Measurements from ENCODE around the gene MTREX. TPM values are rescaled to one million over a fixed set of nuclear protein-coding genes. Genes with fewer than 3 reads are reported as not detected.

Gene MTREX
- polyA plus RNA-seq, 2 donors, result 19.1 to 21.2 TPM

GRCh38 chr5:55386356-55386755 is 78.6 kb downstream of the MTREX start:
- no peaks in the 10 kb centered on the region for H3K4me1 ChIP-seq (ENCODE audit: control insufficient read depth in 2 of 2, insufficient read depth in 2 of 2, low read length in 1 of 2)
- peaks cover 0 to 4% of the 10 kb centered on the region in 2 donors for H3K36me3 ChIP-seq (ENCODE audit: control insufficient read depth in 2 of 2, insufficient read depth in 2 of 2, low read length in 1 of 2)
- no peak overlapping the region for H3K4me3 ChIP-seq (ENCODE audit: low read depth in 1 of 2, low read length in 2 of 2)
- 71 to 83% methylated on average over 1 of the region's 1 CpG for WGBS, 2 donors
- H3K27ac ChIP-seq (ENCODE audit: low read depth in 2 of 2, low read length in 1 of 2), result no peak overlapping the region
- peaks cover 0 to 3% of the 10 kb centered on the region in 2 donors for H3K9me3 ChIP-seq (ENCODE audit: control insufficient read depth in 2 of 2, insufficient read depth in 1 of 2, low read depth in 1 of 2, low read length in 1 of 2)
- H3K27me3 ChIP-seq (ENCODE audit: control insufficient read depth in 1 of 2, insufficient read depth in 2 of 2, low read length in 2 of 2), result no peaks in the 10 kb centered on the region

DNA sequence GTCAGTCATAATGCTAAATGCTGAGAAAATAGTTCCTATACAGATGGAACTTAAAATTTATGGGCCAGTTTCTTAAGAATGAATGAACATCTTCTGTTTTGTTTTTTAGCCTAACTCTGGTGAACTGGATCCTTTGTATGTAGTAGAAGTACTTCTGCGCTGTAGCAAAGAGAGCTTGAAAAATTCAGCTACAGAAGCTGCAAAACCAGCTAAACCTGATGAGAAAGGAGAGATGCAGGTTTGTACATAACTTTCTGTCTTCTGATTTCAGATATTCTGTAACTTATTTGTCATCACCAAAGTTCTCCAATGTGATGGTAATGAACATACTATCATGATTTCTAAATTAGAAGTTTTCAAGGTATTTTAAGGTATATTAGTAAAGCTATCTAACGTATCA is 80.1 kb downstream of the MTREX start:
- WGBS, 2 donors, result 71 to 77% methylated on average over 2 of the region's 2 CpGs
- peaks cover 0 to 2% of the 10 kb centered on the region in 2 donors for H3K9me3 ChIP-seq (ENCODE audit: control insufficient read depth in 2 of 2, insufficient read depth in 1 of 2, low read depth in 1 of 2, low read length in 1 of 2)
- H3K36me3 ChIP-seq (ENCODE audit: control insufficient read depth in 2 of 2, insufficient read depth in 2 of 2, low read length in 1 of 2), result peaks cover 0 to 7% of the 10 kb centered on the region in 2 donors
- H3K4me1 ChIP-seq (ENCODE audit: control insufficient read depth in 2 of 2, insufficient read depth in 2 of 2, low read length in 1 of 2), result no peaks in the 10 kb centered on the region
- H3K4me3 ChIP-seq (ENCODE audit: low read depth in 1 of 2, low read length in 2 of 2), result no peak overlapping the region
- H3K27me3 ChIP-seq (ENCODE audit: control insufficient read depth in 1 of 2, insufficient read depth in 2 of 2, low read length in 2 of 2), result no peaks in the 10 kb centered on the region
- H3K27ac ChIP-seq (ENCODE audit: low read depth in 2 of 2, low read length in 1 of 2), result no peak overlapping the region

- no peak overlapping the region for H3K4me3 ChIP-seq (ENCODE audit: low read depth in 1 of 2, low read length in 2 of 2)
- WGBS, 2 donors, result 82 to 98% methylated on average over 2 of the region's 2 CpGs
- H3K27me3 ChIP-seq (ENCODE audit: control insufficient read depth in 1 of 2, insufficient read depth in 2 of 2, low read length in 2 of 2), result no peaks in the 10 kb centered on the region
- H3K4me1 ChIP-seq (ENCODE audit: control insufficient read depth in 2 of 2, insufficient read depth in 2 of 2, low read length in 1 of 2), result no peaks in the 10 kb centered on the region
- peaks cover 0 to 2% of the 10 kb centered on the region in 2 donors for H3K9me3 ChIP-seq (ENCODE audit: control insufficient read depth in 2 of 2, insufficient read depth in 1 of 2, low read depth in 1 of 2, low read length in 1 of 2)
- no peak overlapping the region for H3K27ac ChIP-seq (ENCODE audit: low read depth in 2 of 2, low read length in 1 of 2)
- H3K36me3 ChIP-seq (ENCODE audit: control insufficient read depth in 2 of 2, insufficient read depth in 2 of 2, low read length in 1 of 2), result peaks cover 0 to 5% of the 10 kb centered on the region in 2 donors
Measured at GRCh38 chr5:55391707-55392106, 83.9 kb downstream of the MTREX start.

DNA sequence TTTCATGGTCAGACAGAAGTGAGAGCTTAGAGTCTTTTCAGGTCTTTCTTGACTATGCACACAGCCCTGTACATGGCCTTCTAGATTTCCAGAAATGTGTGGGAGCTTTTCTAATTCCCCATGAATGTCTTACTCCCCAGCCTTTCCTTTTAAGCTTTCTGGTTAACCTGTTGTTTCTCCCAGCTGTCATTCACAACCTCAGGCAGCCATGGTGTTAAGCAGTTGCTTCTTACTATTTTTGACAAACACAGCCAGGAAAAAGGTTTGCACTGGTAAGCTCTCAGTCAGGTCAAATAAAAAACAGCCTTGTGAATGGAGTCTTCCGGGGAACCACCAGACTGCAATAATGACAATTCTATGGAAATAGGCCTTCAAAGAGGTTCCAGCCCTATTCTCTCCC is 84.9 kb downstream of the MTREX start:
- H3K4me3 ChIP-seq (ENCODE audit: low read depth in 1 of 2, low read length in 2 of 2), result no peak overlapping the region
- no peaks in the 10 kb centered on the region for H3K4me1 ChIP-seq (ENCODE audit: control insufficient read depth in 2 of 2, insufficient read depth in 2 of 2, low read length in 1 of 2)
- H3K9me3 ChIP-seq (ENCODE audit: control insufficient read depth in 2 of 2, insufficient read depth in 1 of 2, low read depth in 1 of 2, low read length in 1 of 2), result peaks cover 0 to 2% of the 10 kb centered on the region in 2 donors
- 100% methylated on average over 1 of the region's 1 CpG for WGBS, 2 donors
- no peak overlapping the region for H3K27ac ChIP-seq (ENCODE audit: low read depth in 2 of 2, low read length in 1 of 2)
- H3K36me3 ChIP-seq (ENCODE audit: control insufficient read depth in 2 of 2, insufficient read depth in 2 of 2, low read length in 1 of 2), result peaks cover 0 to 5% of the 10 kb centered on the region in 2 donors
- H3K27me3 ChIP-seq (ENCODE audit: control insufficient read depth in 1 of 2, insufficient read depth in 2 of 2, low read length in 2 of 2), result no peaks in the 10 kb centered on the region

- H3K4me3 ChIP-seq (ENCODE audit: low read depth in 1 of 2, low read length in 2 of 2), result no peak overlapping the region
- no peaks in the 10 kb centered on the region for H3K27me3 ChIP-seq (ENCODE audit: control insufficient read depth in 1 of 2, insufficient read depth in 2 of 2, low read length in 2 of 2)
- WGBS, 2 donors, result 38 to 40% methylated on average over 2 of the region's 2 CpGs
- H3K36me3 ChIP-seq (ENCODE audit: control insufficient read depth in 2 of 2, insufficient read depth in 2 of 2, low read length in 1 of 2), result peaks cover 0 to 5% of the 10 kb centered on the region in 2 donors
- H3K27ac ChIP-seq (ENCODE audit: low read depth in 2 of 2, low read length in 1 of 2), result no peak overlapping the region
- peaks cover 0 to 2% of the 10 kb centered on the region in 2 donors for H3K9me3 ChIP-seq (ENCODE audit: control insufficient read depth in 2 of 2, insufficient read depth in 1 of 2, low read depth in 1 of 2, low read length in 1 of 2)
- H3K4me1 ChIP-seq (ENCODE audit: control insufficient read depth in 2 of 2, insufficient read depth in 2 of 2, low read length in 1 of 2), result no peaks in the 10 kb centered on the region
Measured at GRCh38 chr5:55393501-55394175, 85.8 kb downstream of the MTREX start.

DNA sequence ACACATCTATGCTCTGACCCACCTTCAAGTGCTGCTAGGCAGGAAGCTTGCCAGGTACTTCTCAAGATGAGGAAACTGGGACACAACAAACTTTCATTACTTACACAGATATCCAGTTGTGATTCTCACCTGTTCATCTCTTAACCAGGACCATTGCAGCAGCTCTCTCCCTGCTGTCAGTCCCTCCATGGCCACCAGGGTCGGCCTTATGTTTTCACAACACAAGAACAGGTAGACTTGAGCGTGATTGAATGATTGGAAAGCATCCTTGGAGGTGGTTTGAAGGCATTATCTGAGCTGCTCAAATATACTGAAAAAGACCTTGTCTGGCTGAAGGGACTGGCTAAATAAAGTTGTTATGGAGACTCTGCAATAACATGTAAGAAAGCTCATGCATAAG is 94.4 kb downstream of the MTREX start:
- Histone ChIP-seq H3K9me3 (ENCODE audit: control insufficient read depth in 2 of 2, insufficient read depth in 1 of 2, low read depth in 1 of 2, low read length in 1 of 2) (no peaks in the 10 kb centered on the region), H3K4me1 (ENCODE audit: control insufficient read depth in 2 of 2, insufficient read depth in 2 of 2, low read length in 1 of 2) (no peaks in the 10 kb centered on the region), H3K27ac (ENCODE audit: low read depth in 2 of 2, low read length in 1 of 2) (no peak overlapping the region), H3K36me3 (ENCODE audit: control insufficient read depth in 2 of 2, insufficient read depth in 2 of 2, low read length in 1 of 2) (peaks cover 6% of the 10 kb centered on the region in 2 donors), H3K27me3 (ENCODE audit: control insufficient read depth in 1 of 2, insufficient read depth in 2 of 2, low read length in 2 of 2) (no peaks in the 10 kb centered on the region), H3K4me3 (ENCODE audit: low read depth in 1 of 2, low read length in 2 of 2) (no peak overlapping the region)
- 45 to 46% methylated on average over 2 of the region's 2 CpGs for WGBS, 2 donors

GRCh38 chr5:55406292-55406691 is 98.5 kb downstream of the MTREX start:
- Histone ChIP-seq H3K4me3 (ENCODE audit: low read depth in 1 of 2, low read length in 2 of 2) (no peak overlapping the region), H3K9me3 (ENCODE audit: control insufficient read depth in 2 of 2, insufficient read depth in 1 of 2, low read depth in 1 of 2, low read length in 1 of 2) (no peaks in the 10 kb centered on the region), H3K4me1 (ENCODE audit: control insufficient read depth in 2 of 2, insufficient read depth in 2 of 2, low read length in 1 of 2) (no peaks in the 10 kb centered on the region), H3K27me3 (ENCODE audit: control insufficient read depth in 1 of 2, insufficient read depth in 2 of 2, low read length in 2 of 2) (no peaks in the 10 kb centered on the region), H3K27ac (ENCODE audit: low read depth in 2 of 2, low read length in 1 of 2) (no peak overlapping the region), H3K36me3 (ENCODE audit: control insufficient read depth in 2 of 2, insufficient read depth in 2 of 2, low read length in 1 of 2) (peaks cover 3 to 6% of the 10 kb centered on the region in 2 donors)
- WGBS, 2 donors, result 90 to 98% methylated on average over 2 of the region's 2 CpGs

GRCh38 chr5:55407059-55407684 is 99.4 kb downstream of the MTREX start:
- no peak overlapping the region for H3K4me3 ChIP-seq (ENCODE audit: low read depth in 1 of 2, low read length in 2 of 2)
- peaks cover 3 to 5% of the 10 kb centered on the region in 2 donors for H3K36me3 ChIP-seq (ENCODE audit: control insufficient read depth in 2 of 2, insufficient read depth in 2 of 2, low read length in 1 of 2)
- no peak overlapping the region for H3K27ac ChIP-seq (ENCODE audit: low read depth in 2 of 2, low read length in 1 of 2)
- H3K27me3 ChIP-seq (ENCODE audit: control insufficient read depth in 1 of 2, insufficient read depth in 2 of 2, low read length in 2 of 2), result no peaks in the 10 kb centered on the region
- 27 to 34% methylated on average over 1 of the region's 1 CpG for WGBS, 2 donors
- H3K4me1 ChIP-seq (ENCODE audit: control insufficient read depth in 2 of 2, insufficient read depth in 2 of 2, low read length in 1 of 2), result no peaks in the 10 kb centered on the region
- H3K9me3 ChIP-seq (ENCODE audit: control insufficient read depth in 2 of 2, insufficient read depth in 1 of 2, low read depth in 1 of 2, low read length in 1 of 2), result no peaks in the 10 kb centered on the region

DNA sequence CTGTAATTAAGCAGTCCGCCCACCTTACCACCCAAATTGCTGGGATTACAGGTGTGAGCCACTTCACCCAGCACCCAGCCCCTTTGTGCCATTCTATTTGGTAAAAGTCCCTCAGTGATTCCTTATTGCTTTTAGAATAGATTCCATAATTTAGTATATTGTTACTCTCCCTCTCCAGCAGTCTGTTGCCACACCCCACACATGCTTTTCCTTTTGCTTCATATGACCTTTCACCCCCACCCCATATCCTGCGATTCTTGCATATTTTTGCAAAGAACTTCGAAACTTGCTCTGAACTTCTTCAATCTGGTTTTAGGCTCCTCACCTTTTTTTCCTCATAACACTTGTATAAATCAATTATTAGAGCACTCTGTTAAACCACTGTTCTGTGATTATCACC is 100.2 kb downstream of the MTREX start:
- 77 to 88% methylated on average over 3 of the region's 3 CpGs for WGBS, 2 donors
- H3K36me3 ChIP-seq (ENCODE audit: control insufficient read depth in 2 of 2, insufficient read depth in 2 of 2, low read length in 1 of 2), result peaks cover under 1 to 3% of the 10 kb centered on the region in 2 donors

DNA sequence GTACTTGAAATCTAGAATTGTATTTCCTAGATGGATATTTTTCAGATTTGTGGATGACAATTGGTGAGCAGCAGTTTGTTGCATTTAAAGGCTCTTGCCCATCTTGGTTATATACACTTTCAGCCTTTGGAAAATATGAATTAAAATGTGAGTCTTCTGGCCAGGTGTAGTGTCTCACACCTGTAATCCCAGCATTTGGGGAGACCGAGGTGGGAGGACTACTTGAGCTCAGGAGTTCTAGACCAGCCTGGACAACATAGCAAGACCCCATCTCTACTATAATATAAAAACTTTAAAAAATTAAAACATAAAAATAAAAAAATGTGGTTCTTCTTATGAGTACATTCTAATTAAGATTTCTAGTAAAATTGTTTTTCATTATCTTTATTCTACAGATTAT is 102.0 kb downstream of the MTREX start:
- Histone ChIP-seq H3K4me3 (ENCODE audit: low read depth in 1 of 2, low read length in 2 of 2) (no peak overlapping the region), H3K36me3 (ENCODE audit: control insufficient read depth in 2 of 2, insufficient read depth in 2 of 2, low read length in 1 of 2) (peaks cover 0 to 3% of the 10 kb centered on the region in 2 donors), H3K9me3 (ENCODE audit: control insufficient read depth in 2 of 2, insufficient read depth in 1 of 2, low read depth in 1 of 2, low read length in 1 of 2) (no peaks in the 10 kb centered on the region), H3K27me3 (ENCODE audit: control insufficient read depth in 1 of 2, insufficient read depth in 2 of 2, low read length in 2 of 2) (no peaks in the 10 kb centered on the region), H3K4me1 (ENCODE audit: control insufficient read depth in 2 of 2, insufficient read depth in 2 of 2, low read length in 1 of 2) (no peaks in the 10 kb centered on the region), H3K27ac (ENCODE audit: low read depth in 2 of 2, low read length in 1 of 2) (no peak overlapping the region)
- WGBS, 2 donors, result 96% methylated on average over 1 of the region's 1 CpG

More for the DNA sequence above, 100.2 kb downstream of the MTREX start:
- H3K9me3 ChIP-seq (ENCODE audit: control insufficient read depth in 2 of 2, insufficient read depth in 1 of 2, low read depth in 1 of 2, low read length in 1 of 2), result no peaks in the 10 kb centered on the region
- H3K4me1 ChIP-seq (ENCODE audit: control insufficient read depth in 2 of 2, insufficient read depth in 2 of 2, low read length in 1 of 2), result no peaks in the 10 kb centered on the region
- no peaks in the 10 kb centered on the region for H3K27me3 ChIP-seq (ENCODE audit: control insufficient read depth in 1 of 2, insufficient read depth in 2 of 2, low read length in 2 of 2)
- H3K27ac ChIP-seq (ENCODE audit: low read depth in 2 of 2, low read length in 1 of 2), result no peak overlapping the region
- H3K4me3 ChIP-seq (ENCODE audit: low read depth in 1 of 2, low read length in 2 of 2), result no peak overlapping the region

Data from esophagus (tissue), 2 donors.